ENCODE results near the gene FRMD3.

FRMD3 gene

DNA sequence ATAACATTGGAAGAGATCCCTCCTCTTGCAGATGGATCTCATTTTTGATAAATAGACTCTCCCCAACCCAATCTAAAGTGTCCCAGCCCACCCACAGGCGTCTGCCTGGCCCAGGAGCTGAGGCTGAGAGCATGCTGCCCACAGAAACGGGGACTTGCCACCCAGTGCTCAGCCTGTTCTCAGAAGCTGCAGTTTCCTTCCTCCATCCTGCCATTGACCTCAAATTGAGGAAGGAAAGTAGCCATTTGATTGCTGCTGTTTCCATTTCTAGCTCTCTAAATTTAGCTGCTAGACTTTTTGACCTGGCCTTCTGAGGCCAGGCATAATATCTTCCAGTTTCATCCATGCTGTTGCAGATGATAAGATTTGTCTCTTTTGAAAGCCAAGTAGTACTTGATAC, 31.1 kb upstream of the FRMD3 start:
- no peak overlapping the region for H3K4me3 ChIP-seq (ENCODE audit: low read depth, low read length)
- TF ChIP-seq, protein P1, sequence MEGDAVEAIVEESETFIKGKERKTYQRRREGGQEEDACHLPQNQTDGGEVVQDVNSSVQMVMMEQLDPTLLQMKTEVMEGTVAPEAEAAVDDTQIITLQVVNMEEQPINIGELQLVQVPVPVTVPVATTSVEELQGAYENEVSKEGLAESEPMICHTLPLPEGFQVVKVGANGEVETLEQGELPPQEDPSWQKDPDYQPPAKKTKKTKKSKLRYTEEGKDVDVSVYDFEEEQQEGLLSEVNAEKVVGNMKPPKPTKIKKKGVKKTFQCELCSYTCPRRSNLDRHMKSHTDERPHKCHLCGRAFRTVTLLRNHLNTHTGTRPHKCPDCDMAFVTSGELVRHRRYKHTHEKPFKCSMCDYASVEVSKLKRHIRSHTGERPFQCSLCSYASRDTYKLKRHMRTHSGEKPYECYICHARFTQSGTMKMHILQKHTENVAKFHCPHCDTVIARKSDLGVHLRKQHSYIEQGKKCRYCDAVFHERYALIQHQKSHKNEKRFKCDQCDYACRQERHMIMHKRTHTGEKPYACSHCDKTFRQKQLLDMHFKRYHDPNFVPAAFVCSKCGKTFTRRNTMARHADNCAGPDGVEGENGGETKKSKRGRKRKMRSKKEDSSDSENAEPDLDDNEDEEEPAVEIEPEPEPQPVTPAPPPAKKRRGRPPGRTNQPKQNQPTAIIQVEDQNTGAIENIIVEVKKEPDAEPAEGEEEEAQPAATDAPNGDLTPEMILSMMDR (IDR thresholded peaks at IDR 0.05; ENCODE audit: low read depth, low read length): no peak

DNA sequence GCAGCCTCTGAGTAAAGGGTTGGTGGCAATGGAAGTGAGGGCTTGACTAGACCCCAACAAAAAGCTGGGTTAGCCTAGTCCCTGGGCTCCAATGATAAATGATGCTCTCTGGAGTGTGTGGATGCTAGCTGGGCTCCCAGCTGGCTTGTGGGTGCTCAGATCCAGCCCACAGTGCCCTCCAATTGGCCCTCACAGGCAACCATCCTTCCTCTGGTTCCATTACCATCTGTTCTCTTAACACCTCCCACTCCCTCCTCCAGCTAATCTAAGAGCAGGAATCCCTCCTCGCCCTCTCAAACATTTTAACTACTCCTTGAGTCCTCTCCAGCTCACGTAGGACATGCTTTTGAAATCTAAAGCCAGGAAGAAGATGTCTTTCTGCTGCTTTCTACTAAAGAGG, 25.2 kb upstream of the FRMD3 start:
- TF ChIP-seq, protein P1 (IDR thresholded peaks at IDR 0.05; ENCODE audit: low read depth, low read length): no peak
- no peak overlapping the region for H3K4me3 ChIP-seq (ENCODE audit: low read depth, low read length)

DNA sequence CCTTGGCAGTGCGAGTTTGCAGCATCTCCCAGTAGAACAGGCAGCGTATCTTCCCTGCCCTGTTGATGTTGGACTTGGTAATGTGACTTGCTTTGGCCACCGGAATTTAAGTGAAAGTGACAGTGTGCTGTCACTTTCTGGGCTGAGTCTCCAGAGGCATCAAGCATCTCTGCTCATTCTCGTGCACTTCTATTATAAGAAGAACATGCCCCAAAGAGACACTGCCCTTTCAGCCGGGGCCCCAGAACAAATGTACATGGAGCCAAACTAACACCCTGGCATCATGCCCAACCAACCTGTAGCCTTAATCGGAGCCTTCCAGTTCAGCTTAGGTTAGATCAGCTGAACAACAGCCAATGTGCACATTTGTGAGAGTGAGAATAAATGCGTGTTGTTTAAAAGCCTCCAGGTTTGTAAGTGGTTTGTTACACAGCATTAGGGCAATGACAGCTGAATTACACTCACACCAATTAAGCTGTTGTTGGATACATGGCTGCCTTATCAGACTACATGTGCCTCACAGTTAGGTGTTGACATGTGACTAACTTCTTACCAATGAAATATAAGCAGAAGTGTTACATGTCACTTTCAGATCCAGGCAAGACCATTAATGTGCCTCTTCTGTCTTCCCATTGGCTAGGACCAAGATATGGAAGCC, 22.1 kb upstream of the FRMD3 start:
- TF ChIP-seq, protein P1 (IDR thresholded peaks at IDR 0.05; ENCODE audit: low read depth, low read length): no peak

DNA sequence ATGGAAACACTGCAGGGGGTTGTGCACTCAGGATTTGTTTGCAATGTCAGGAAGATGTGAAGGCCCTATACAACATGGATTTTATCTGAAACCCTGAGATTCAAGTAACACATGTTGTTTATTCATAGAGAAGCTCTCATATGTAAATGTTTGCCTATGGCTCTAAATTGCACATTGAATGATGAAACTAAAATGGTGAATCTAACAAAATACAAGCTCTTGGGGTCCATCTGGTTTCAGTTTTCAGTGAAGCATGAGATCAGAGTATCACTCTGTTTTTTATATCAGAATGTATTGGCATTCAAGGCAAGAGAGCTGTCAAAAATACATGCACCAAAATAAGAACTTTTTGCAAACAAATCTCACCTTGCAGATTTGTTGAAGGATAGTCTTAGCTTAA, 19.6 kb upstream of the FRMD3 start:
- H3K4me3 ChIP-seq (ENCODE audit: low read depth, low read length): no peak overlapping the region
- TF ChIP-seq, protein P1 (IDR thresholded peaks at IDR 0.05; ENCODE audit: low read depth, low read length): no peak

More for the DNA sequence above, 22.1 kb upstream of the FRMD3 start:
- H3K4me3 ChIP-seq (ENCODE audit: low read depth, low read length): no peak overlapping the region

DNA sequence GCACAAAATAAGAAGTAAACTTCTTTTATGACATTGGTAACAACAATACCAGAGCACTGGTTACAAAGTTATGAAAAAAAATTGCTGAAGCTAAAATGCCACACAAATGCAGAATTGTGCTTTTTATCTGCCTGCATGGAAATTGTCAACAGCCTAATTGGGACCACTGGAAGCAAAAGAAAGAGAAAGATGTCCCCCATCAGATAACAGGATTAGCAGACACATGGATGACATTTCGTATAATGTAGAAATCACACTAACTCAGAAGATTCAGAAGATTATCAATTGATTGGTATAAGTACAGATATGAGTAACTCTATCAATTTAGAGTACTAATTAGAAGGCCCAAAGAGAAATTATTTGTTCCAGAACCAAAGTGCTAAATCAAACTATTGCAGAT, 19.1 kb upstream of the FRMD3 start:
- TF ChIP-seq, protein P1 (IDR thresholded peaks at IDR 0.05; ENCODE audit: low read depth, low read length): no peak
- H3K4me3 ChIP-seq (ENCODE audit: low read depth, low read length): no peak overlapping the region

DNA sequence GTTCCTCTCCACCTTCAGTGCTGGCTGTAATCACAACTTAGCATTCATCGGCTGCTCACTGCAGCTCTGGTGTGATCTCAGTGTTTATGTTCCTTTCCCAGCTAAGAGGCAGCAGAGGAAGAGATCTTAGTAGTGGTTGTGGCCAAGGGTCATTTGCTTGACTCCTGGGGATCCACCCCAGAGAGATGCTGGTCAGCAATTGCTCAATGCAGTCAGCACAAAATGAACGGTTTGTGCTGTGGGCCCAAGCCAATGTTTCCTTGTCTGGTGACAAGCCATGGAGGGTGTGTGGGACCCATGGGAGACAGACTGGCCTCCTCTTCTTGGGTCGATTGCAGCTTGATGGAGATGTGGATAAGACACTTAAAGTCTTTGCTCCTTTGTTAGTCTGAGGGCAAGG, 16.1 kb upstream of the FRMD3 start:
- TF ChIP-seq, protein P1 (IDR thresholded peaks at IDR 0.05; ENCODE audit: low read depth, low read length): no peak
- no peak overlapping the region for H3K4me3 ChIP-seq (ENCODE audit: low read depth, low read length)

DNA sequence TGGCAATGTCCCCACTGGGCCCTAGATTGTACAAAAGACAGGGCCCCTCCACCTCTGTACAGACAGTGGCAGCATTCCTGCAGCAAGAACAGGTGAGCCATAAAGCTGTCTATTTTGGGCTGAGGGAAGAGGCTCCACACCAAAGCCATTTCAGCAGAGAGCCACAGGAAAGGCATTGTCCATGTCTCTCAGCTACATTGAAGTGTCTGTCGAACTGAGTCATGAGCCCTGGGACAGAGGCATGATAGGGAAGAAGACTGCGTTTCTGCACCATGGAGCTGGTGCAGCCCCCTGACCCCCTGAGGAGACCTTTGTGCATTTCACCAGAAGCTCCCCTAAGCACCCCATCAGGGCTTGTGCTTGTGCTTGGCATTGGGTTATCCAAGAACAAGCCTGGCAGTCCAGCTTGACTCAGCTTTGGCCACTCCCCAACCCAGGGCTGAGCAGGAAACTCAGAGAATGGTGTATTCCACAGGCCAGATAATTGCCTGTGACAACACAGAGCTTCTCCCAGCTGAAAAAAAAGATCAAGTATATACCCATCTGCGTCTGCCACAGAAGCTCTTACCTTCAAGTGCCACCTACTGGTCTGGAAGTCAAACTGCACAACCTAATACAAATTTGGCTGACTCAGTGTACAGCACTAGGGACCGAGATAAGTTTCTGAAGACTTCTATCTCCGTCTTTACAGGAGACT, 5.9 kb upstream of the FRMD3 start:
- TF ChIP-seq, protein P1 (IDR thresholded peaks at IDR 0.05; ENCODE audit: low read depth, low read length): peak; percentile 61
- H3K4me3 ChIP-seq (ENCODE audit: low read depth, low read length): no peak overlapping the region

Measured in WI38 (cell line).